Lower leg skin (tissue), 3 donors: Measurements from ENCODE around the gene TMC3.

Experiments used
- POLR2A ChIP-seq, 2 donors: fragments of 450-650 bp; IDR thresholded peaks; one replicate each; pipeline ENCODE4 v1.6.1; 2016 to 2017; ENCODE audit warnings: antibody characterized with exemption in 2 of 2, mild to moderate bottlenecking in 1 of 2, moderate library complexity in 1 of 2
- TF ChIP-seq, protein P1 (sequence below), 3 donors: fragments of 450-650 bp; IDR thresholded peaks; one replicate each; pipeline ENCODE4 v1.5.1; 2016; ENCODE audit warnings: antibody characterized with exemption in 3 of 3, mild to moderate bottlenecking in 3 of 3, moderate library complexity in 2 of 3

DNA sequence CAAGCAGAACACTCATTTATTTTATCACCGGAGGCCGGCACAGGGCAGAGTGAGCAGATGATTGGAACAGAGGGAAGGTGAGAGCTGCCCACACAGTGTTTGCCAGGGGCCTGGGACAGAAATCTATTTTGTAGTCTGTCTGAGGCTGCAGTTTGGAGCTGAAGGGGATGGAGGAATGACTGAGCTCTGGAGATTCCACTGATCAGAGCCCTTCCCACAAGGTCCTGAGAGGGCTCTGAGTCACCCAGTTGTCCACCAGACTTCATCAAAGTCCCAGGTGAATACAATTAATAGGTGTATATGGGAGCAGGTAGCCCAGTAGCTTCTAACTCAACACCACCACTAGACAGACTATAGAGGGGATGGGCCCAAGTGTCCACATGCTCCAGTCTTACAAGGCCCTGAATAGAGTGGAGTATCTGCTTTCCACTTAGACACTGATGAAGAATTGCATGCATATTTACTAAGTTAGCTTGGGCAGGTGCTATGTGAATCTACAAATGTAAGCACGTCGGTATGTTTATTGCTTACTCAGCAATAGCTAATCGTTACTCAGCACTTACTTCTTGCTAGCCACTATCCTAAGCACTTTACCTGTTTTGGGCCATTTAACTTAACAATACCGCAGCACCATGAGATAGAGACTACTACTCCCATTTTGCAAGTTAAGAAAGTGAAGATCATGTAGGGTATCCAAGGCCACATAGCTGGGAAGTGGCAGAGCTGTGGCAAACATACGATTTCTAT is 47.4 kb downstream of the TMC3 start:
- TF ChIP-seq, protein P1, sequence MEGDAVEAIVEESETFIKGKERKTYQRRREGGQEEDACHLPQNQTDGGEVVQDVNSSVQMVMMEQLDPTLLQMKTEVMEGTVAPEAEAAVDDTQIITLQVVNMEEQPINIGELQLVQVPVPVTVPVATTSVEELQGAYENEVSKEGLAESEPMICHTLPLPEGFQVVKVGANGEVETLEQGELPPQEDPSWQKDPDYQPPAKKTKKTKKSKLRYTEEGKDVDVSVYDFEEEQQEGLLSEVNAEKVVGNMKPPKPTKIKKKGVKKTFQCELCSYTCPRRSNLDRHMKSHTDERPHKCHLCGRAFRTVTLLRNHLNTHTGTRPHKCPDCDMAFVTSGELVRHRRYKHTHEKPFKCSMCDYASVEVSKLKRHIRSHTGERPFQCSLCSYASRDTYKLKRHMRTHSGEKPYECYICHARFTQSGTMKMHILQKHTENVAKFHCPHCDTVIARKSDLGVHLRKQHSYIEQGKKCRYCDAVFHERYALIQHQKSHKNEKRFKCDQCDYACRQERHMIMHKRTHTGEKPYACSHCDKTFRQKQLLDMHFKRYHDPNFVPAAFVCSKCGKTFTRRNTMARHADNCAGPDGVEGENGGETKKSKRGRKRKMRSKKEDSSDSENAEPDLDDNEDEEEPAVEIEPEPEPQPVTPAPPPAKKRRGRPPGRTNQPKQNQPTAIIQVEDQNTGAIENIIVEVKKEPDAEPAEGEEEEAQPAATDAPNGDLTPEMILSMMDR (IDR thresholded peaks at IDR 0.05): no peak
- no peak for TF ChIP-seq POLR2A (IDR thresholded peaks at IDR 0.05)
